ES-I3 (cell line): ENCODE data around the gene LAIR1.
"Not testable (repeated sequence)": the region's sequence is repeated elsewhere in the genome, so short reads cannot be mapped to it uniquely, and the experiment has no call there.

Source experiments
- H3K36me3 ChIP-seq: 2 replicates; pipeline ENCODE4 v1.6.1; 2013; ENCODE audit warnings: mild to moderate bottlenecking, low read length, control low read depth, moderate library complexity; ENCODE audit not compliant: insufficient read depth
- H3K4me1 ChIP-seq: 2 replicates; pipeline ENCODE4 v1.6.1; 2013; ENCODE audit warnings: mild to moderate bottlenecking, control low read depth, low read length; ENCODE audit not compliant: insufficient read depth
- H3K9ac ChIP-seq: 2 replicates; pipeline ENCODE4 v1.6.1; 2013; ENCODE audit warnings: low read depth, mild to moderate bottlenecking, low read length, moderate library complexity
- H3K9me3 ChIP-seq: 2 replicates; pipeline ENCODE4 v1.6.1; 2013; ENCODE audit warnings: mild to moderate bottlenecking, low read length, moderate library complexity; ENCODE audit not compliant: control insufficient read depth, insufficient read depth

Gene LAIR1

DNA sequence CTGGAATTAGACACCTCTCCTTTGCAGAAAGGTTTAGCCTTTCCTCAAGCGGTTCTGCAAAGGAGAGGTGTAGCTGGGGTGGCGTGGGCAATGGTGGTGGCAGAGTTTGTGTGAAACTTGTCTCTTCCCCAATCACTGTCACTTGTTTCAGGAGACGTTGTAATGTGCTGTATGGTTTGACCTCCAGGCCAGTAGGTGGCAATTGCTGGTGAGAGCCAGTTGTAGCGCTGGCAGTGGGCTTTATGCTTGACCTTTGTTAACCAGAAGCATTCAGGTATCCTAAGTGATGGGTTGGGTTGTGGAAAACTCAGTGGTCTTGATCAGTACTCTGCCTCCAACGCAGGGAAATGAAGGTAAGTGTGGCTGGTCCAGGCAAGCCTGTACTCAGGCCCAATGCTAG lies 39.1 kb downstream of the LAIR1 start:
- no peaks in the 10 kb centered on the region for H3K9me3 ChIP-seq
- no peaks in the 10 kb centered on the region for H3K36me3 ChIP-seq
- peaks cover 21% of the 10 kb centered on the region for H3K4me1 ChIP-seq
- H3K9ac ChIP-seq, result peak overlapping the region; percentile 16; the same call in 1 of the 2 replicates

- H3K4me1 ChIP-seq, result peaks cover 21% of the 10 kb centered on the region
- no peaks in the 10 kb centered on the region for H3K9me3 ChIP-seq
- H3K9ac ChIP-seq, result no peak overlapping the region
- no peaks in the 10 kb centered on the region for H3K36me3 ChIP-seq
Observed at GRCh38 chr19:54325194-54325621, 39.5 kb downstream of the LAIR1 start.

DNA sequence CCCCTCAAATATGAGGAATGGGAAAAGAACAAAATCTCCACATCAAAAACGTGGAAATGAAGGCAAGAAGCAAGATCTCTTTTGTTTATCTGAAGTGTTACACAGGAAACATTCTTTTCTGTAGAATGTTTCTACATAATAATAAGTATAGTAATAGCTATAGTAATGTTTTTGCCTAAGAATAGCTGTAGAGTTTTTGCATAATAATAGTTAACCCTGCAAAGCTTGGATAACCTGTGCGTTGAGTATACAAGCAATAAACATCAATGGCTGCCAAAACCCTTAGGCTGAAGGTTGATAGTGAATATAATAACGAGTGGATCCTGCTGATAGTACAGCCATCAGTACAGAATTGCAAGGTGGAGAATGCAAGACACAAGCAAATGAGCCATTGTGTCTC lies 40.7 kb downstream of the LAIR1 start:
- Histone ChIP-seq H3K9me3 (no peaks in the 10 kb centered on the region), H3K36me3 (no peaks in the 10 kb centered on the region), H3K4me1 (peaks cover 21% of the 10 kb centered on the region), H3K9ac (no peak overlapping the region)

- not testable (repeated sequence) for H3K9ac ChIP-seq, H3K36me3 ChIP-seq, H3K9me3 ChIP-seq
- H3K4me1 ChIP-seq, result peaks cover 21% of the 10 kb centered on the region
Observed at GRCh38 chr19:54322934-54323333, 41.8 kb downstream of the LAIR1 start.

DNA sequence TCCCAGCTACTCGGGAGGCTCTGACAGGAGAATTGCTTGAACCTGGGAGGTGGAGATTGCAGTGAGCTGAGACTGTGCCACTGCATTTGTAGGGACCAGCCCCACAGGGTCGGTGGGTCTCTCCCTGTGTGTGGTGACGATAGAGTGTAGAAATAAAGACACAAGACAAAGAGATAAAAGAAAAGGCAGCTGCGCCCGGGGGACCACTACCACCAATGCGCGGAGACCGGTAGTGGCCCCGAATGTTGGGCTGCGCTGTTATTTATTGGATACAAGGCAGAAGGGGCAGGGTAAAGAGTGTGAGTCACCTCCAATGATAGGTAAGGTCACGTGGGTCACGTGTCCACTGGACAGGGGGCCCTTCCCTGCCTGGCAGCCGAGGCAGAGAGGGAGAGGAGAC lies 42.4 kb downstream of the LAIR1 start:
- not testable (repeated sequence) for H3K9me3 ChIP-seq, H3K36me3 ChIP-seq, H3K9ac ChIP-seq
- H3K4me1 ChIP-seq, result peaks cover 26% of the 10 kb centered on the region

- Histone ChIP-seq H3K9ac (no peak overlapping the region), H3K9me3 (no peaks in the 10 kb centered on the region), H3K4me1 (peaks cover 17% of the 10 kb centered on the region), H3K36me3 (no peaks in the 10 kb centered on the region)
Observed at GRCh38 chr19:54319892-54320670, 44.6 kb downstream of the LAIR1 start.

DNA sequence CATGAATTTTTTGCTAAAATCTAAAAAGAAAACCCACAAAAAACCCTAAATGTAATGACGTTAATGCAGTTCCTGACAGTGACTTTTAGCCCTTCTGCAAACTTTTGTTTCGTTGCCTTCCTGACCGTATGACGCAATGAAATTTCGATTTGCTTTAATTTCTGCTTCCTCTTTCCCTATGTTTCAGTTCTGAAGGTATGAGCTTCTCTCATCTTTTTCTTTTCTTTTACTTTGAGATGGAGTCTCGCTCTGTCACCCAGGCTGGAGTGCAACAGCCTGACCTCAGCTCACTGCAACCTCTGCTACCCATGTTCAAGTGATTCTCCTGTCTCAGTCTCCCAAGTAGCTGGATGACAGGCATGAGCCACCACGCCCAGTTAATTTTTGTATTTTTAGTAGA lies 45.7 kb downstream of the LAIR1 start:
- peaks cover 8% of the 10 kb centered on the region; the same call in 1 of the 2 replicates for H3K4me1 ChIP-seq
- H3K36me3 ChIP-seq, result no peaks in the 10 kb centered on the region
- no peaks in the 10 kb centered on the region for H3K9me3 ChIP-seq
- H3K9ac ChIP-seq, result no peak overlapping the region

GRCh38 chr19:54317965-54318240 lies 46.8 kb downstream of the LAIR1 start:
- Histone ChIP-seq H3K9me3 (no peaks in the 10 kb centered on the region), H3K4me1 (peaks cover 5% of the 10 kb centered on the region; the same call in 1 of the 2 replicates), H3K9ac (peak overlapping the region; percentile 10; the same call in 1 of the 2 replicates), H3K36me3 (no peaks in the 10 kb centered on the region)

DNA sequence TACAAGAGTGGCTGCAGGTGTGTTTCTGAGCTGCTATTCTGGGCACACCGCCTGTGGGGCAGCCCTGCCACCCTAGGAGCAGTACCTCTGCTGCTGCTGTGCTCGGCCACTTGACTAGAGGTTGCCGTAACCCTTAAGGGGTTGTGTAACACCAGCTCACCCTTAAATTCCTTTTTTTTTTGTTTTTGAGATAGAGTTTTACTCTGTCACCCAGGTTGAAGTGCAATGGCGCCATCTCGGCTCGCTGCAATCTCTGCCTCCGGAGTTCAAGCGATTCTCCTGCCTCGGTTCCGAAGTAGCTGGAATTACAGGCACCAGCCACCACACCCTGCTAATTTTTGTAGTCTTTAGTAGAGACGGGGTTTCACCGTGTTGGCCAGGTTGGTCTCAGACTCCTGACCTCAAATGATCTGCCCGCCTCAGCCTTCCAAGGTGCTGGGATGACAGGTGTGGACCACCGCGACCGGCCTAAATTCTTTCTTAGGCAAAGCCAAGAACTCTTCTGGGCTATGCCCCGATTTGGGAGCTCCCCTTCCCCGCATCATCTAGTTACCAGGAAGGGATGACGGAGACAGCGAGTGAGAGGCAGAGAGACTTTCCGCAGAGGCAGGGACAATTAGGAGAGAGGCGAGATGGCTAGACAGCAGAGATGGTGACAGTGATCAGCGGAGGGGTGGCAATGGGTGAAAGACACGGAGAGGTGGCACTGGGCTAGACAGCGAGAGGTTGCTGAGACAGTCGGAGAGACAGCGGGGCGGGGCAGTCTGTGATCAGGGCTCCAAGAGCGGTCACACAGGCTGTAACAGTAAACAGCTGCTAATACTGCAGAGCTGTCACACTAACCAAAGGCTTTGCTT lies 47.4 kb downstream of the LAIR1 start:
- H3K9me3 ChIP-seq, result no peaks in the 10 kb centered on the region
- peak overlapping the region; percentile 21; the same call in 1 of the 2 replicates for H3K9ac ChIP-seq
- peaks cover 5% of the 10 kb centered on the region; the same call in 1 of the 2 replicates for H3K4me1 ChIP-seq
- H3K36me3 ChIP-seq, result no peaks in the 10 kb centered on the region

DNA sequence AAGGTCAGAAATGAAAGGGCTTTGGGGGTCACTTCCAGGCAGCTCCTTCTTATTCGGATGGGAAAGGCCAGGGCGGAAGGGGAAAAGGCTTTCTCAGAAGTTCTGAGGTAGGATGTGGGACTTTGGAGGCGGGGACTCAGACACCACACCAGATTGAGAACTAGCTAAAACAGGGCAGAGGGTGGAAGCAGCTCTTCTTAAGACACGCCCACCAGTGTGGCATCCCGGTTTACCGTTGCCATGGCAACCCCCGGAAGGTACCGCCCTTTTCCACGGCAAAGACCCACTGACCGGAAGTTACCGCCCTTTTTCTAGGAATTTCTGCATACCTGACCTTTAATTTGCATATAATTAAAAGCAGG lies 48.0 kb downstream of the LAIR1 start:
- Histone ChIP-seq H3K36me3 (no peaks in the 10 kb centered on the region), H3K9me3 (no peaks in the 10 kb centered on the region), H3K4me1 (peaks cover 5% of the 10 kb centered on the region; the same call in 1 of the 2 replicates), H3K9ac (0 out of 2 replicates have a peak overlapping the region, but pooled peaks have one; percentile 21)

DNA sequence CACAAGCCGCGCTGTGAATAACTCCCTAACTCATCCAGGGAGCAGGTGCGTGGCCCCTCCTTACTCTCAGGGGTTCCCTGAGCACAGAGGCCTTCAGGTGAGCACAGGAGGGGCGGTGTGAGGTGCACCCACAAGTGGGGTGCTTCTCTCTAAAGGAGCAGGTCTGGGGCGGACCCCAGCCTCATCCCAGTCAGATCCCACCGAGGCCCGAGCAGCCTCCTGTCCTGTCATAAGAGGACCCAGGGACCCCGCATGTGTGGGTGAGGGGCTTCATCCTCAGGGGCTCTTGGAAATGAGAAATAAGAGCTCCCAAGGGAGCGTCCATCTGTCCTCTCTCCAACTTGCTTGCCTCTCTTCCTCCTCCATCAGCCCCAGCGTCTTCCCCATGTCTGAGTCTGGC lies 48.8 kb downstream of the LAIR1 start:
- Histone ChIP-seq H3K4me1 (peaks cover 5% of the 10 kb centered on the region; the same call in 1 of the 2 replicates), H3K36me3 (no peaks in the 10 kb centered on the region), H3K9ac (no peak overlapping the region), H3K9me3 (no peaks in the 10 kb centered on the region)

DNA sequence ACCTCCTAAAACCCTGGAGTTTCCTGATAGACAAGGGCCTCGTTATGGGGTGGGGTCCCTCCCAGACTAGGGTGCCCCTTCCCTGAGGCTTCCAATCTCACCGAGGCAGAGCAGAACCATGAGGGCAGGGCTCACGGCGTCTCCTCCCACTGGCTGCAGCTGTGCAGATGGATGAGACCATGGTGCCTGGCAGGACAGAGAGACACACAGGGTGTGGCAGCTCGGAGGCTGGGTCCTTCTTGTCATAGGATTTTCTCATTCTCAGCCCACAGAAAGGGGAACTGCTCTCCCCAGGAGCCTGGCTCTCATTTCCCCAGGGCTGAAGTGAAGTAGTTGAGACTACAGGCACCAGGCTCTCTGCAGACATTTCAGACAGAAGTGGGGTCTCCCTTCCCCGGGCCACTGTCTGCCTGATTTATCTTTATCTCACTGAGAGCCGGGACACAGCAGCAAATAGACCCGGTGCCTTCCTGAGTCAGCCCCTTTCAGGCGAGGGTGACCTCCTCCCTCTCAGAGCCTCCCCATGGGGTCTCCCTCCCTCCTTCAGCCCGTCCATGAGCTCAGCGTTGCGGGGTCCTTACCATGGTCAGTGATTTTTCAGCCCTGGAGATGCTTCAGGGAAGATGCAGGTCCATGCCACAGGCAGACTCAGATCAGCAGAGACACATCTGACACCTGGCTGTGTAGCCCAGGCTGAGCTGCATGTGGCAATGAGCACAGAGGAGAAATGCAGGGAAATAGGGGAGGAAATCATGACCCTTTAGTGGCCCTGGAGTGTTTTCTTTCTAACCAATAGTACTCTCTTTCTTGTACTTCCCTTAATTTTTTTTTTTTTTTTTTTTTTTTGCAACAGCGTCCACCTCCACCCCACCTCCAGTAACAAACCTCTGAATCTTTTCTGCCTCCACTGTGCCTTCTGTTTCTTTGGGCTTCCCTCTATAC lies 52.0 kb downstream of the LAIR1 start, which contains the start of gene LILRA5:
Gene LILRA5, minus strand, starts transcription at position 731 of the 942 bp plus-strand sequence. Its CDS starts 147 bp downstream, at position 584.
- H3K9ac ChIP-seq, result no peak within 1 kb of the TSS
- H3K9me3 ChIP-seq, result no peaks in the 10 kb centered on the region
- peaks cover 4% of the 10 kb centered on the region; the same call in 1 of the 2 replicates for H3K4me1 ChIP-seq
- no peaks in the 10 kb centered on the region for H3K36me3 ChIP-seq

GRCh38 chr19:54312011-54312410 lies 52.7 kb downstream of the LAIR1 start:
- Histone ChIP-seq H3K36me3 (no peaks in the 10 kb centered on the region), H3K9ac (no peak overlapping the region), H3K4me1 (no peaks in the 10 kb centered on the region; the same call in 1 of the 2 replicates), H3K9me3 (no peaks in the 10 kb centered on the region)

- Histone ChIP-seq H3K9ac (no peak overlapping the region), H3K36me3 (no peaks in the 10 kb centered on the region), H3K4me1 (no peaks in the 10 kb centered on the region; the same call in 1 of the 2 replicates), H3K9me3 (no peaks in the 10 kb centered on the region)
Observed at GRCh38 chr19:54311486-54311885, 53.2 kb downstream of the LAIR1 start.
